PC-9 (cell line): ENCODE measurements around the gene CILP2. TPM values are rescaled to one million over a fixed set of nuclear protein-coding genes. Genes with fewer than 3 reads are reported as not detected.

Experiments used
- BruUV-seq: library from RNA; stranded (reverse); fragments of 400-500 nt; replicated peaks from 2 replicates; lab custom pipeline; 2021; lab: Mats Ljungman, UMichigan
- CTCF ChIA-PET: fragments of 300-600 bp; sonication (Branson Sonifier 250); formaldehyde crosslinking; loops from one replicate; lab custom pipeline; 2022; ENCODE audit warnings: antibody characterized with exemption; lab: Charles Lee
- POLR2A ChIA-PET: fragments of 300-600 bp; sonication (Branson Sonifier 250); formaldehyde crosslinking; loops from one replicate; lab custom pipeline; 2022; ENCODE audit warnings: antibody characterized with exemption; ENCODE audit not compliant: unreplicated experiment; lab: Charles Lee
- DNase-seq, 2 experiments: peaks; one replicate each; pipeline versions ENCODE4 v3.0.0 to v3.0.0-alpha.2; 2015 to 2022; ENCODE audit warnings: mixed read lengths in 1 of 2
- H2AFZ ChIP-seq: fragments of 200-600 bp; sonication (generic); 2 replicates; pipeline ENCODE4 v1.8.1; 2017; ENCODE audit warnings: antibody characterized with exemption
- H3F3A ChIP-seq: fragments of 200-600 bp; sonication (generic); 2 replicates; pipeline ENCODE4 v1.8.1; 2017; ENCODE audit warnings: antibody characterized with exemption, mild to moderate bottlenecking, low read depth; ENCODE audit not compliant: insufficient read depth
- H3K27ac ChIP-seq: fragments of 200-600 bp; sonication (generic); 2 replicates; pipeline ENCODE4 v1.6.1; 2016; ENCODE audit warnings: mixed run types
- H3K27me3 ChIP-seq: fragments of 200-600 bp; sonication (generic); 2 replicates; pipeline ENCODE4 v1.6.1; 2016; ENCODE audit warnings: low read depth, mixed run types; ENCODE audit not compliant: insufficient read depth
- H3K36me3 ChIP-seq: fragments of 200-600 bp; sonication (generic); 2 replicates; pipeline ENCODE4 v1.6.1; 2016; ENCODE audit warnings: low read depth, mixed run types
- H3K4me1 ChIP-seq: fragments of 200-600 bp; sonication (generic); replicated peaks from 2 replicates; pipeline ENCODE4 v1.6.1; 2016; ENCODE audit warnings: mixed run types; ENCODE audit not compliant: insufficient read depth
- H3K4me2 ChIP-seq: fragments of 200-600 bp; sonication (generic); 2 replicates; pipeline ENCODE4 v1.6.1; 2017; ENCODE audit warnings: mixed run types
- H3K4me3 ChIP-seq: fragments of 200-600 bp; sonication (generic); 2 replicates; pipeline ENCODE4 v1.6.1; 2016; ENCODE audit warnings: mixed run types
- H3K79me2 ChIP-seq: fragments of 200-600 bp; sonication (generic); 2 replicates; pipeline ENCODE4 v1.6.1; 2017; ENCODE audit warnings: low read depth, mixed run types
- H3K9me2 ChIP-seq: fragments of 200-600 bp; sonication (generic); 2 replicates; pipeline ENCODE4 v1.8.1; 2017; ENCODE audit warnings: mild to moderate bottlenecking; ENCODE audit not compliant: insufficient read depth
- H3K9me3 ChIP-seq: fragments of 200-600 bp; sonication (generic); 2 replicates; pipeline ENCODE4 v1.8.1; 2016; ENCODE audit warnings: low read depth; ENCODE audit not compliant: insufficient read depth
- H4K20me1 ChIP-seq: fragments of 200-600 bp; sonication (generic); 2 replicates; pipeline ENCODE4 v1.8.1; 2017; ENCODE audit not compliant: insufficient read depth
- CTCF ChIP-seq: fragments of 200-600 bp; sonication (generic); conservative IDR thresholded peaks from 2 replicates; pipeline ENCODE4 v1.6.1; 2017; ENCODE audit warnings: mixed run types, antibody characterized with exemption, mild to moderate bottlenecking, moderate library complexity
- EZH2 ChIP-seq: fragments of 200-600 bp; sonication (generic); IDR thresholded peaks from 2 replicates; pipeline ENCODE4 v1.8.0; 2017; ENCODE audit warnings: antibody characterized with exemption, low read depth
- intact Hi-C: fragments of 100-400 bp; cut with micrococcal nuclease; formaldehyde crosslinking; loops from one replicate; pipeline ENCODE4 v1.10.0; 2022; ENCODE audit not compliant: unreplicated experiment
- total RNA-seq: library from RNA; stranded (reverse); gene quantifications from 2 replicates; pipeline ENCODE4 v1.2.3, GENCODE V29; 2021

CILP2 gene
- total RNA-seq, 1 experiment from 2014 or later = 1.1 TPM

- POLR2A ChIA-PET = interaction anchor here (0.5 kb wide), 1 partner anchor 179 kb away, joined by 3 read pairs; the partner anchor contains the start of gene ZNF101
- Histone ChIP-seq H3K79me2 (peaks cover 30% of the 10 kb centered on the region), H2AFZ (no peak overlapping the region), H3K4me2 (0 out of 2 replicates have a peak overlapping the region, but pooled peaks have one; percentile 50), H3K27me3 (no peaks in the 10 kb centered on the region), H4K20me1 (peaks cover 19% of the 10 kb centered on the region), H3K4me3 (no peak overlapping the region), H3K36me3 (no peaks in the 10 kb centered on the region), H3F3A (peaks cover 31% of the 10 kb centered on the region), H3K27ac (peak overlapping the region; percentile 70), H3K9me2 (no peaks in the 10 kb centered on the region), H3K9me3 (no peaks in the 10 kb centered on the region), H3K4me1 (peaks cover 23% of the 10 kb centered on the region)
- CTCF ChIA-PET = interaction anchor here (0.6 to 1.4 kb wide), 4 partner anchors 45 to 125 kb away, joined by 3 to 7 read pairs (median 4); no protein-coding TSS in a partner anchor
- no TSS peak for BruUV-seq
- intact Hi-C loops = loop anchor here (1.0 kb wide), 2 partner anchors 123 to 344 kb away; no protein-coding TSS in a partner anchor
- no peak for DNase-seq
- no peak for TF ChIP-seq CTCF
- TF ChIP-seq EZH2 = no peak
These were observed 48.3 kb upstream of the CILP2 start for GRCh38 chr19:19489804-19490204.

DNA sequence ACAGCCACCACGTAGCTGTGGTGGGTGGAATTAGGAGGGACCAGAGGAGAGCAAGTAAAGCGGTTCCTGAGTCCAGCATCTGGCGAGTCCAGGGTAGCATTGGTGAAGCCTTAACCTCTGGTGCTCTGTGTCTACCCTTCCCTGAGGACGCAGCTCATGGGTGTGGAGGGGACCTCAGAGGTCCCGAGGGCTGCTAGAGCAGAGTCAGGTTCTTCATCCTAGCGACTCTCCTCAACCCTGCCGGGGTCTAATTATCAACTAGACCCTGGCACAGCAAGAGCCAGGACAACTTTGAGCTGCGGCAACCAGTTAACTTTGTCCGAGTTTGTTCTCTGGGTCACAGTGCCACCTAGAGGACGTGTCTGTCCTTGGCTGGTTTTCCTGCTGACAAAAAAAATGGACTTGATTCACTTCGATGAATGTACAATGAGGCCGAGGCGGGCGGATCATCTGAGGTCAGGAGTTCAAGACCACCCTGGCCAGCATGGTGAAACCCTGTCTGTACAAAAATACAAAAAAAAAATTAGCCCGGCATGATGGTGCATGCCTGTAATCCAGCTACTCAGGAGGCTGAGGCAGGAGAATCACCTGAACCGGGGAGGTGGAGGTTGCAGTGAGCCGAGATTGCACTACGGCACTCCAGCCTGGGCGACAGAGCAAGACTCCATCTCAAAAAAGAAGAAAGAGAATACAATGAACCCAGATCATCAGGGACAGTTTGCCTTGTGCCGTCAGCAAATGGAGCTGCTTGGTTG lies 47.7 kb upstream of the CILP2 start:
- peaks cover 30% of the 10 kb centered on the region for H3K79me2 ChIP-seq
- H3K9me2 ChIP-seq = no peaks in the 10 kb centered on the region
- intact Hi-C loops = loop anchor here (1.0 kb wide), 1 partner anchor 123 kb away; no protein-coding TSS in a partner anchor
- POLR2A ChIA-PET = interaction anchor here (0.5 kb wide), 1 partner anchor 179 kb away, joined by 3 read pairs; the partner anchor contains the start of gene ZNF101
- H3K4me1 ChIP-seq = peaks cover 23% of the 10 kb centered on the region
- BruUV-seq = no TSS peak
- 0 out of 2 replicates have a peak overlapping the region, but pooled peaks have one; percentile 11 for H3K4me2 ChIP-seq
- no peak overlapping the region for H3K4me3 ChIP-seq
- no peaks in the 10 kb centered on the region for H3K36me3 ChIP-seq
- H3F3A ChIP-seq = peaks cover 28% of the 10 kb centered on the region
- H3K9me3 ChIP-seq = no peaks in the 10 kb centered on the region
- DNase-seq = peak; percentile 65 to 70
- H3K27me3 ChIP-seq = no peaks in the 10 kb centered on the region
- H2AFZ ChIP-seq = no peak overlapping the region
- TF ChIP-seq CTCF (peak; percentile 95), EZH2 (no peak)
- CTCF ChIA-PET = interaction anchor here (0.6 to 1.4 kb wide), 6 partner anchors 45 to 344 kb away, joined by 3 to 23 read pairs (median 4); no protein-coding TSS in a partner anchor
- H3K27ac ChIP-seq = peak overlapping the region; percentile 70
- peaks cover 19% of the 10 kb centered on the region for H4K20me1 ChIP-seq

DNA sequence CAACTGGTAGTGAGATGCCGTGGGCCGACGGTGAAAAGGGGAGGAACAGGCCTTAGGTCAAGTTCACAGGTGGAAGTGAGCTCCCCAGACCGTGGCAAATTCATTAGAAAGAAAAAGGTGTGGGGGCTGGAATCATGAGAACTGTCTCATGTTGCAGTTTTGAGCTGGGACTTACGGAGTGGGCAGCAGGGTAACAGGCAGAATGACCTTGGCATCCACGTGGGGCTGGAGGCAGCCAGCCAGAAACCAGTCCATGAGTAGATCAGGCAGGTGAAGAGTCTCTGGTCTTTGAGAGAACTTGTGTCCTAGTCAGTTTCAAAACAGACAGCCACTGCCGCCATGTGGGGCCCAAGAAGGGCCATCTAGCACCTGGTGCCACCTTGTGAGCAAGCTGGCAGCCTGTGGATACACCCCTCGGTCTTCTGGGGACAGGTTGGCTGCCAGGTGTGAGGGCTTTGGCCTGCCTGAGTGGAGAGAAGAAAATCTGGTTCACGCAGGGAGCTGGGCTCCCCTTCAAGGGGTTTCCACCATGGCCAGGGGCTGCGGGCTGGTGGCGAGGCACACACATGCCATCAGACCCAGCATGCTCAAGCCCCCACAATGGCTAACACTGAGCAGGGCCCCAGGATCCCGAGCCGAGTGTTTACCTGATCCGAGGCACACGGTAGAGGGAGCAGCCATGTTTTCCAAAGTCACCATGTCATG lies 46.6 kb upstream of the CILP2 start:
- POLR2A ChIA-PET = no interaction called here
- Histone ChIP-seq H3K27me3 (no peaks in the 10 kb centered on the region), H2AFZ (no peak overlapping the region), H3K4me1 (peaks cover 23% of the 10 kb centered on the region), H3K9me2 (no peaks in the 10 kb centered on the region), H3K9me3 (no peaks in the 10 kb centered on the region), H3F3A (peaks cover 28% of the 10 kb centered on the region), H3K79me2 (peaks cover 30% of the 10 kb centered on the region), H4K20me1 (peaks cover 26% of the 10 kb centered on the region), H3K4me2 (no peak overlapping the region), H3K4me3 (no peak overlapping the region), H3K27ac (no peak overlapping the region), H3K36me3 (0 out of 2 replicates have a peak, but pooled peaks cover 5% of the 10 kb centered on the region)
- intact Hi-C loops = no loop called here
- CTCF ChIA-PET = interaction anchor here (0.5 to 1.4 kb wide), 4 partner anchors 119 to 345 kb away, joined by 3 to 23 read pairs (median 6); no protein-coding TSS in a partner anchor
- BruUV-seq = no TSS peak
- no peak for TF ChIP-seq EZH2
- no peak for TF ChIP-seq CTCF
- DNase-seq = no peak
